GDM1 (cell line): ENCODE data around the gene SPATA31E1.
"Not testable (repeated sequence)": the region's sequence is repeated elsewhere in the genome, so short reads cannot be mapped to it uniquely, and the experiment has no call there.

Source experiments
- DNase-seq: peaks from one replicate; lab custom pipeline; 2025; lab: John Stamatoyannopoulos, UW

SPATA31E1 gene

DNA sequence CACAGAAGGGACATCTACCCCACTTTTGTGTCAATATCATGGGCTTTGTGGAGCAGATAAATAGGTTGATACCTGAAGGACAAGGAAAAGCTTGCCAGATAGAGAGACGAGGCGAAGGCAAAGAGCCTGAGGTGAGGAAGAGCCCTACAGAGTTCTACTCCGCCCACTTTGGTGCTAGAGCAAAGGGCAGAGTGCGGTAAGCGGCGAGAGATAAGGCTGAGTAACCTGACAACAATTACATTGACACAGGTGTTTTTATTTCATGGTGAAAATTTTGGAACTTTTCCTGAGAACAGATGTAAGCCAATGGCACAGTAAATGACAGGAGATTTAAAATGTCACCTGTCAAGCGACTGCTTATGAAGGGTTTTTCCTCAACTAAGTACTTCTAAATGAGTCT lies 51.8 kb downstream of the SPATA31E1 start:
- DNase-seq: not testable (repeated sequence)

DNA sequence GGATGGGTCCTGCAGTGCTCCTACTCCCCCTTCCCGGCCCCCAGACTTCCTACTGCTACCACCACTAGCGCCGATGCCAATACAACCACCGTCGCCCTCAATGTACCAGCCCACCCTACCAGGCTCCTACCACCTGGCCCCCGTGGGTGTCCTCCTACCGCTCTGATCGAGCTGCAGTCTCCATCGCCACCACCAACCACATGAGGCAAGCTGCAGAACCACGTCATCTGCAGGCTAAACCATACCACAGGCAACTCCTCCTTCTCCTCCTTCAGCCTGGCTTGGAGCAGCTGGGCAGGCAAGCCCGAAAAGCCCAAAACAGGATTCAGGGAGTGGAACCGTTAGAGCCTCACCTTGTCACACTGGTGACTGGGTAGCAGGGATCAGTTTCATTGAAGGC lies 54.7 kb downstream of the SPATA31E1 start:
- not testable (repeated sequence) for DNase-seq

DNA sequence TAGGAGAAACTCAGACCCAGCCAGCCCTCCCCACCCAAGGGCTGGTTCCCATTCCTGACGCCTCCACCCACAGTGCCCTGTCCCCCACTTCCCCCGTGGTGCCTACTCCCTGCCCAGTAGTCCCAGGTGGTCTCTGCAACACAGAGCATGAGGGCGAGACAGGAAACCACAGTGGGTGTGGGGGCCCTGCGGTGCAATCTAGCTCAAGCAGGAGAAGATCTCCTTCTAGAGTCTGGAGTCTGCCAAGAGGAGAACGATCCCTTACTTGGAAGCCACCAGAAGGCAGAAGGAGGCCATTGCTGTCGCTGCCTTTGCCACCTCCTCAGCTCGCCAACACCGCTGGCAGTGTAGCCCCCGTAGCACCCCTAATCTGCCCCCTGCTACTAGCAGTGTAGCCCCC lies 55.2 kb downstream of the SPATA31E1 start:
- DNase-seq: not testable (repeated sequence)

DNA sequence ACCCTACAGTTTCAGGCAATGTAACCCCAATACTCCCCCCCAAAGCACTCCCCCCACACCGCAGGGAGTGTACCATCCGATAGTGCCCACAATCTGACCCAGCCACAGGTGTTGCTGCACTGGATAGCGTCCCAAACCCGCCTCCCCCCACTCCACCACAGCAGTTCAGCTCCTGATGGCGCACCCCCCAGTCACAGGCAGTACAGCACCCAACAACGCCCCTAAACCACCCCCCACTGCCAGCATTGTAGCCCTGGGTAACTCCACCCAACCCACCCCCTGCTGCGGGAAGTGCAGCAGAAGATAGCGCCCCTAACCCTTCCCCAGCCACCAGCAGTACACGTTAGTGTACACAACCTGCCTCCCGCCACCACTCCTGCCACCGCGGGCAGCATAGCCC lies 55.7 kb downstream of the SPATA31E1 start:
- DNase-seq: not testable (repeated sequence)
